HG02623 (cell line): ENCODE measurements around the gene RMND5A.

Experiments
- ATAC-seq: cut with Tn5 transposase; IDR thresholded peaks from one replicate; pipeline ENCODE4 v1.9.1; 2021; ENCODE audit warnings: moderate library complexity; ENCODE audit not compliant: unreplicated experiment

Gene RMND5A

DNA sequence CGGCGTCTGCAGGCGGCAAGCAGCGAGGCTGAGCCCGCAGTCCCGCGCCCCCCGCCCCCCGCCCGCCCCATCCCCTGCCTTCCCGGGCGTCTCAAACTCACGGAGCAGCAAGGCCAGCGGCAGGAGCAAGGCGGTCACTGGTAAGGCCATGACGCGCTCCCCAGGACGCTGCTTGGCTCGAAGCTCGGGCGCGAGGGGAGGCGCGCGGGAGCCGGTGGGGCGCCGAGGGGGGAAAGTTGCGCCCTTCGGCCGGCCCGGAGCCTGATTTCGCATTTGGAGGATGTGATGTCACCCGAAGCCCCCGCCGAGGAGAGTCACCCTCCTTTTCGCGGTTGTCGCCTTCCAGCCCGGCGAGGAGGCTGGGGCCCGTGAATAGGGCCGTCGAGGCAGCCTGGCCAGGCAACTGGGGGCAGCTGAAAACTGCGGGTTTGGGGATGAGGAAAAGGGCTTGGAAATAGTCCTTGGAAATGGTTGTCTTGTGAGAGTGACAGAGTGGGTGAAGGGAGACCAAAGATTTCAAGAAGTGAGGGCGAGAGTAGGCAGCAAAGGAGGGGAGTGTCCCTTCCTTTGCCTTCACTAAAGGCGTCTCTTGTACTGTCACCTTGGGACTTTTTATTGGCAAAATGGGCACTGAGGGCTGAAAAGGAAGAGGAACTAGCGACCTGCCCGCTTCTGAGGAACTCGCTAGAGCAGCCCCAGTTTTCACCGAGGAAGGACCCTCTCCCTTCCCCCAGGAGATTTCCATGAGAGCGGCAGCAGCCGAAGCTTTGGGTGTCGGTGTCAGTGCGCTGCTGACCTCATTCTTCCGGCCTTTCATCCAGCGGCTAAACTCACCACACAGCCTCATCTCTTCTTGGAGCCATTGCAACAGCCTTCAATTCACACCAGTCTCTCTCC, 70.8 kb downstream of the RMND5A start, which contains the start of gene CD8A:
CD8A (minus strand) TSS at position 238 of the 897 bp plus-strand sequence; CDS start at position 150, 88 bp downstream.
- no peak for ATAC-seq

GRCh38 chr2:86791573-86791972, 71.5 kb downstream of the RMND5A start:
- ATAC-seq, result no peak

DNA sequence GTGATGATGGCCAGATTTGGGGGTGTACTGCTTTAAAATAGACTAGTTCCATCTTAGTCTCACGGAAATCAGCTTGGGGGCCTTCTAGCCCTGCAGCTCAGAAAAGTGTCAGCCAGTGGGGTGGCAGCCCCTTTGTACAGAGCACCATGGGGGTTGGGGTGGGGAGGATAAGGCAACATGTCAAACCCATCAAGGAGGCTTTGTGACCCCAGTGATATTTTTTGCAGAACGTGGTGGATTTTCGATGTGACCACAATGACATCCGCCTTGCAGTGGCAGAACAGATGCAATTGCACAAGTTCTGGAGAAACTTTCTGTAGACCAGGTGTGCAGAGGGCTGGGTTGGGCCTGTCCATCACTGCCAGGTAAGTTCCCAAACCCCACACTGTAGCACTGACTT, 73.7 kb downstream of the RMND5A start:
- no peak for ATAC-seq

GRCh38 chr2:86794861-86795260, 74.8 kb downstream of the RMND5A start:
- ATAC-seq, result no peak

GRCh38 chr2:86800856-86801567, 80.9 kb downstream of the RMND5A start:
- ATAC-seq, result no peak

DNA sequence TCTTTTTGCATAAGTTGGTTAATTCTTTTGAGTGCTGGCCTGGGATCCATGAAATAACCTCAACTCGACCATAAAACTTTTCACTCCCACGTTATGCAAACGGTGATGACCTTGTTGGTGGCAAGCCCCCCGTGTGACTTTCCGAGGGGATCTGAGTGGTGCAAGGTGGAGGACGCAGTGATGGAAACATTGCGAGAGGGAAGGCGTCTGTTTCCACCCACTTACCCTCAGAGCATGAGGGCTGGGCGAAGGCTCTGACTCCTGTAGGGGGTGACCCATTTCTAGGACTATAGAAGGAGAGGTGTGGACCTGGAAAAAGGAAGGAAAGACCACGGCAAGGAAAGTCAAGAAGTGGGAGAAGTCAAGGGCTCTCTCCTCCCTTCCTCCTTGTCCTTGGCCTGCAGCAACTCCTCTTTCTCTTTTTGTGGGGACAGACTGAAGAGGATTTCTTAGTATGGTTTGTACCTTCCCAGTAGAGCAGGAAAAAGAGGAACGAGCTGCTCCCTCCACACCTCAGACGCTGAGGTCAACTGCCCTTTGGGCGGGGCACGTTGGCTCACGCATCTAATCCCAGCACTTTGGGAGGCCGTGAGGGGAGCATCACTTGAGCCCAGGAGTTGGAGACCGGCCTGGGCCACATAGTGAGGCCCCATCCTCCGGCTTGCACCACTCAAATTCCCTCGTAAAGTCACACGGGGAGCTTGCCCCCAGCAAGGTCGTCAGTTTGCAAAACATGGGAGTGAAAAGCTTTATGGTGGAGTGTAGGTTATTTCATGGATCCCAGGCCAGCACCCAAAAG, 86.2 kb downstream of the RMND5A start:
- ATAC-seq, result no peak

DNA sequence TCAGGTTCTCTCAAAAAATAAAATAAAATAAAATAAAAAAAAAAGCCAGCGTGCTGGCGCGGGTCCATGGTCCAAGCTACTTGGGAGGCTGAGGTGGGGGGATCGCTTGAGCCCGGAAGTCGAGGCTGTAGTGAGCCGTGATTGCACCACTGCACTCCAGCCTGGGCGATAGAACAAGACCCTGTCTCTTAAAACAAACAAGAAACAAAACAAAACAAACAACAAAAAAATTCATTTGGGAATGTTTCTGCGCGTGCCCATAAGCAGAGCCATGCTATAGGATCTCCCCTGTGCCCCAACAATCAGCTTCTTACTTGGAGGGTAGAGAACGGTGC, 87.0 kb downstream of the RMND5A start:
- ATAC-seq, result no peak

- peak; percentile 39 for ATAC-seq
These were observed 87.6 kb downstream of the RMND5A start for GRCh38 chr2:86807468-86808275.

DNA sequence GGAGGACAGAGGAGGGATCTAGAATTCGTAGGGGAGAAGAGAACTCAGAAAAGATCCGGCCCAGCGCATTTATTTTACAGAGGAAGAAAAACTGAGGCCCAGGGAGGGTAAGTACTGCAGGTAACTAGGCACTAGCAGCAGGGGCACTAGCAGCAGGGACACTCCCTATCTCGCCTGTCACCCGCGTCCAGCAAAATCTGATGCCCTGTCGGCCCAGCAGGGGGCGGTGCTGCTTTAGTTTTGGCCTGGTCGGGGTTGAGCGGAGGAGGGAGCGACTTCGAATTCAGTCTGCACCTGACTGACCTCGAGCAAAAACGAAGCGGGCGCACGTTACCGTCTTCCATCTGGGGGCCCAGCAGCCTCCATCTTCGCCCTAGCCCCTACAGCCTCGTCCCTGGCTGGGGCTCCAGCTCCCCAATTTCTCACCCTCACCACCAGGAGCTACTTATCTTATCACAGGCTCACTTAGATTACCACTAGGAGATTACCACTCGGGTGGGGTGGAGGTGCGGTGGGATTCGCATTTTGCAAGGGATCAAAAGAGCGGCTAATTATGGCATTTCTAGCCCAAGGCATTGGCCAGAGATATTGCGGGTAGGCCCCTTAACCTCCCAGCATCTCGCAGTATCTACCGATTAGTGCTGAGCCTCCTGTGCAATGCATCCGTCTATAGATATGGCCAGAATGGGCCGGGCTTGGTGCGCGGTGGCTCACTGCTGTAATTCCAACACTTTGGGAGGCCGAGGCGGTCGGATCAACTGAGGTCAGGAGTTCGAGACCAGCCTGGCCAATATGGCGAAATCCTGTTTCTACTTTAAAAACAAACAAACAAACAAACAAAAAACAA, 88.4 kb downstream of the RMND5A start:
- peak; percentile 94 for ATAC-seq

DNA sequence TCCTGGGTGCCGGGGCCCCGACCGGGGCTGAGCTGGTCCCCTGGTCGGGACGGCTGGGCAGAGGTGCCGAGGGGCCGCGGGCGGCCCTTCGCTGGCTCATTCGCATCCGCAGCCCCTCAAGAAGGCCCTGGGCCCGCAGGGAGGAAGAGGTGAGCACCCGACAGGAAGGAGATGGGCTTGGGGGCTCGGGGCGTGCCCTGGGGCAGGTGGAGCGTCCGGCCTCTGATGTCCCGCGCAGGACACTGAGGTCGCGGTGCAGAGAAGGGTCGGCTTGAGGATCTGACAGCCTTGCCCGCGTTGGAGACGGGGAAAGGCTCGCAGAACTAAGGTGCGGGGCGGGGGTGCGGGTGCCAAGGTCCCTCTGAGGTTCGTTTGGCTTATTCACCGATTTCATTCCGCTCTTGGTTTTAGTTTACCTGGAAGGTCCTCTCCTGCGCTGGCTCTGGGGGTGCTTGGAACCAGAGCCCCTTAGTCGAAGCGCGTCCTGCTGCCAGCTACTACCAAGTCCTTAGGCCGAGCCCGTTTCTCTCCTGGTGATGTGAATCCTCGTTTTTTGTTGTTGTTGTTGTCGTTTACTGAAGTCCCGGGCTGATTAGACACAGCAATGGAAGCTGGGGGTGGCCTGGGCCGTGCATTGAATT, 89.5 kb downstream of the RMND5A start:
- ATAC-seq, result no peak

DNA sequence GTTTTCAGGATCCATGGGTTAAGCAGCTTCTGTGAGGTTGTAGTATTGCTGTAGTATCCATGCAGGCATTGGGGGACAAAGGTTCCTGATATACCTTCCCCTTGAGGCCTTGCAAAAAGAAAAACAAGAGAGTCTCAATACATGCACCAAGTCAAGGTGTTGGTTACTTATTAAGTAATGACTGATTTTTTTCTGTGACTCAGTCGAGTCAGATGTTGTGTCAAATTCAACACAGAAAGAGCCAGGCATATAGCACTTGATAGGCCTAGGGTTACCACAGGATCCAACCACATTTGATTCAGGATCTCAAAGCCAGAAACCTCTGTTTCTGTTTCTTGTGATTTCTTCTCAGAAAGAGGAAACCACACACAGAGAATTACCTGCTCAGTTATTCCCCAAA, 95.5 kb downstream of the RMND5A start:
- ATAC-seq, result no peak

GRCh38 chr2:86818114-86818801, 98.2 kb downstream of the RMND5A start:
- ATAC-seq, result no peak

- ATAC-seq, result no peak
These were observed 98.9 kb downstream of the RMND5A start for GRCh38 chr2:86818957-86819356.

- no peak for ATAC-seq
These were observed 101.2 kb downstream of the RMND5A start for GRCh38 chr2:86821306-86821705.

DNA sequence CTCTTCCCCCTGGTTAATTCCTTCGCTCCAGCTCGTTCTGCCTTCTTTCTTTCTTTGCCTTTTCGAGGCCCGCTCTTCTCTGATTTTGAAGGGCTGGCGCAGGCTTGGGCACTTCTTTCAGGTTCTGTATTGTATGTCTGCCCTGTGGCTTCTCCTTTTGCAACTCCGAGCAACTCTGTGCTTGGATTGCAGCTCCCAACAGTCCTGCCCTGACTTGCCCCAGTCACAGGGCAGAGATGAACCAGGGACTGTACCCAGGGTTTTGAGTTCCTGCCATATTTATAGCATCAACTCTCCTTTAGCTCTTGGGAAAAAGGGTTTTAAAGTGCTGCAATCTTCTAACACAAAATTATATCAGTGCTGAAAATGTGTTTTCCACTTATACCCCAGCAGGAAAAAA, 101.8 kb downstream of the RMND5A start:
- no peak for ATAC-seq

GRCh38 chr2:86822668-86823345, 102.7 kb downstream of the RMND5A start:
- ATAC-seq, result no peak

DNA sequence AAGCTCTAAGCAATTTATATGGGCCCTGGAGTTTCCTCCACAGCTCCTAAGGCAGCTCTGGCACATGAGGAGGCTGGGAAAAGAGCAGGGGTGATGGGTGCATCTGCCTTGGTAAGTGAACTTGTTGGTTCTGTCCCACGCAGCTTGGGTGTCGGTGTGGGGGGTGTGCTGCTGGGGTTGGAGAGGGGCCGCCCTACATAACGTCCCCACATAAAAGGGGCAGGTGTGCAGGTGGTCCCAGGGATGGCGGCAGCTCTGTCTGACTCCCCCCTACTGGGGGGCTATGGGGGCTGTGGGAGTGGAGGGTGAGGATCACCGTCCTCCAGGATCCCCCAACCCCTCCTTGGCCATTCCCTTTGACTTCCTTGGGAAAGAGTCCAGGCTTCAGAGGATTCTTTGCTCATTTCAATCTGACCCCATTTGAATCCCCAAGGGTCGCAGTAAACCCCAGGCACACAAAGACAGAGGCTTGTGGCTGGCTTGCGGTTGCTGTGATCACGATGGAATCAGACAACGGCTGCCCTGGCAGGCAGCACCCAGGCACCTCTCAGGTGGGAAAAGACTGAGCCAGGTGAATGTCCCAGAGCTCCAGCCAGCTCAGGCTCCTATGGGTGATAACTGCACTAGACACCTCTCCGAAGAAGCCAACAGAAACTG, 105.1 kb downstream of the RMND5A start:
- ATAC-seq, result no peak
